ENCODE data around the gene PRKCQ. TPM values are rescaled to one million over a fixed set of nuclear protein-coding genes. Genes with fewer than 3 reads are reported as not detected.

The PRKCQ gene
- total and polyA plus RNA-seq, 3 experiments from 2014 or later: 44.1 to 55.3 (median 46.7) TPM

DNA sequence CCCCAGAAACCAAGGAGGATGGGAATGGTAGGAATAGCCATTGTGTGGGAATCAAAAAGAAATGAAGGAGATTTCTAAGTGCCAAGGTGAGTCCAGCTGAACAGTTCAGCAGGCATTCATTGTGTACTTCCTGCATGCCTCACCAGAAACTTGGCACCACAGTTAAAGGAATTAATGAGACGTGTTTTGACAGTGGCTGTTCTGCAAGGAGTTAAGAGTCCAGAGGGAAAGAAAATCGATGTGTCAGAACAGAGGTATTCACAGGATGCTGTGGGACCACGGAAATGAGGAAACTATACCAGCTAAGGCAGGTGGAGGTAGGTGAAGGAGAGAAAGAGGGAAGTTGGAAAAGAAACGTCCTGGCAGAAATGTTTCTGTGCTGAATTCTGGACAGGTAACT, 78.1 kb downstream of the PRKCQ start:
- DNase-seq: no peak
- Histone ChIP-seq H3K27ac (ENCODE audit: low read depth, low read length) (no peak overlapping the region), H3K27me3 (ENCODE audit: insufficient read depth, low read length, poor library complexity, severe bottlenecking) (no peaks in the 10 kb centered on the region), H3K4me3 (ENCODE audit: low read length) (no peak overlapping the region), H3K9me3 (ENCODE audit: low read length) (no peaks in the 10 kb centered on the region), H3K36me3 (ENCODE audit: insufficient read depth, low read length) (peaks cover 33% of the 10 kb centered on the region), H3K4me1 (ENCODE audit: insufficient read depth, low read length) (peaks cover 32% of the 10 kb centered on the region)
- H3K4me1 Mint-ChIP-seq: peaks cover 50 to 76% (median 60%) of the 10 kb centered on the region in 3 donors
- H3K27me3 Mint-ChIP-seq: no peaks in the 10 kb centered on the region
- H3K36me3 Mint-ChIP-seq: peaks cover 19 to 65% (median 36%) of the 10 kb centered on the region in 3 donors
- peak overlapping the region in 1 of 7 donors; percentile 15 for H3K4me3 Mint-ChIP-seq
- peak overlapping the region; percentile 37 to 96 (median 85) for H3K27ac Mint-ChIP-seq
- ChIA-PET CTCF (interaction anchor here (1.2 to 1.6 kb wide), 4 partner anchors 19 to 79 kb away, joined by 3 to 4 read pairs (median 4); no protein-coding TSS in a partner anchor), POLR2A (no interaction called here)
- H3K9me3 Mint-ChIP-seq: peaks cover 0 to 5% (median 3%) of the 10 kb centered on the region in 5 donors

GRCh38 chr10:6499974-6500373, 80.1 kb downstream of the PRKCQ start:
- peaks cover 19 to 52% (median 35%) of the 10 kb centered on the region in 3 donors for H3K36me3 Mint-ChIP-seq
- Histone ChIP-seq H3K4me3 (ENCODE audit: low read length) (no peak overlapping the region), H3K9me3 (ENCODE audit: low read length) (no peaks in the 10 kb centered on the region), H3K36me3 (ENCODE audit: insufficient read depth, low read length) (peaks cover 42% of the 10 kb centered on the region), H3K27me3 (ENCODE audit: insufficient read depth, low read length, poor library complexity, severe bottlenecking) (no peaks in the 10 kb centered on the region), H3K4me1 (ENCODE audit: insufficient read depth, low read length) (peaks cover 41% of the 10 kb centered on the region), H3K27ac (ENCODE audit: low read depth, low read length) (no peak overlapping the region)
- H3K4me1 Mint-ChIP-seq: peaks cover 39 to 68% (median 53%) of the 10 kb centered on the region in 3 donors
- CTCF ChIA-PET: interaction anchor here (1.4 kb wide), 2 partner anchors 42 to 102 kb away, joined by 4 read pairs; no protein-coding TSS in a partner anchor
- H3K27ac Mint-ChIP-seq: peak overlapping the region in 5 of 8 donors; percentile 12 to 85 (median 71)
- POLR2A ChIA-PET: no interaction called here
- DNase-seq: no peak
- H3K4me3 Mint-ChIP-seq: no peak overlapping the region
- no peaks in the 10 kb centered on the region for H3K27me3 Mint-ChIP-seq
- peaks cover 0 to 5% (median 3%) of the 10 kb centered on the region in 5 donors for H3K9me3 Mint-ChIP-seq

DNA sequence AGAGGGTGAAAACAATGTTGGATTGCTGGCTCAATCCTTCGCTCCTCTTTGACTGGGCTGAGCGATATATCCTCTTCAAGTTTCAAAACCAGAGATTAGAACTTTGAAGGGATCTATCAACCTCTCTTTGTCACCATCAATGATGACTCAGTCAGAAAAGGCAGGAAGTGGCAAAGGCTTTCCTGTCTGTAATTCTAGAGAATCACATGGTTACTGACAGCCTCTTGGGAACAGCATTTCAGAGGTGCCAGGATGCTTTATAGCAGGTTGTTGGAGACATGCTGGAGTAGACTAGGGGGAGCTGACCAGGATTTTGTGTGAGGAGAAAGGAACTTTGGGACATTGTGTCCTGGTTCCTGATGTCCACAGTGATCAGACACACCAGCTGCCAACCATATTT, 81.3 kb downstream of the PRKCQ start:
- peaks cover 31 to 59% (median 45%) of the 10 kb centered on the region in 3 donors for H3K4me1 Mint-ChIP-seq

DNA sequence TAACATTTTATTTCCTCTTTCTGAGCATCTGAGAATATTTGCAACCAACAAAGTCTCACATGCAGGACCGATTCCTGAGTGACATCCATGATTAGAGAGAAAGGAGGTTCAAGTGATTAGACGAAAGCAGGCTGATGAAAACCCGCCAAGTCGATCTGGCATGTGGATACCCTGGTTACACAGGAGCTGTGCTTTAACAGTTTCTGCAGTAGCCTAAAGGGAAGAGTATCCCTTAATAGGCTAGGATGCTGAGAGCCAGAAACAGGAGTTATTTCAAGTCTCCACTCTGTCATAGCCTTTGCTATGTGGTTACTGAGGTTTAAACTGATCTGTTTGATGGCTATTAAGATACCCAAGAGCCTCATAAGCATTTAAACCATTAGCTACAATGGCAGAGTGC, 82.5 kb downstream of the PRKCQ start:
- no peak overlapping the region for H3K27ac ChIP-seq (ENCODE audit: low read depth, low read length)
- H3K4me3 Mint-ChIP-seq: peak overlapping the region in 1 of 7 donors; percentile 9

More for the DNA sequence above, 81.3 kb downstream of the PRKCQ start:
- no peaks in the 10 kb centered on the region for H3K27me3 ChIP-seq (ENCODE audit: insufficient read depth, low read length, poor library complexity, severe bottlenecking)
- Mint-ChIP-seq H3K4me3 (peak overlapping the region; percentile 39 to 87 (median 72)), H3K9me3 (peaks cover 0 to 5% (median 3%) of the 10 kb centered on the region in 5 donors), H3K27ac (peak overlapping the region in 5 of 8 donors; percentile 87 to 98 (median 97)), H3K27me3 (no peaks in the 10 kb centered on the region), H3K36me3 (peaks cover 19 to 46% (median 32%) of the 10 kb centered on the region in 3 donors)
- ChIA-PET POLR2A (interaction anchor here (1.8 kb wide), 1 partner anchor 44 kb away, joined by 4 read pairs; no protein-coding TSS in a partner anchor), CTCF (interaction anchor here (1.1 to 1.5 kb wide), 3 partner anchors 25 to 103 kb away, joined by 3 to 4 read pairs (median 4); partner anchors contain the start of gene PRKCQ)
- H3K4me1 ChIP-seq (ENCODE audit: insufficient read depth, low read length): peaks cover 46% of the 10 kb centered on the region
- no peaks in the 10 kb centered on the region for H3K9me3 ChIP-seq (ENCODE audit: low read length)
- peak overlapping the region; percentile 32 for H3K27ac ChIP-seq (ENCODE audit: low read depth, low read length)
- peak; percentile 24 to 73 (median 67) for DNase-seq
- peaks cover 47% of the 10 kb centered on the region for H3K36me3 ChIP-seq (ENCODE audit: insufficient read depth, low read length)
- H3K4me3 ChIP-seq (ENCODE audit: low read length): no peak overlapping the region

DNA sequence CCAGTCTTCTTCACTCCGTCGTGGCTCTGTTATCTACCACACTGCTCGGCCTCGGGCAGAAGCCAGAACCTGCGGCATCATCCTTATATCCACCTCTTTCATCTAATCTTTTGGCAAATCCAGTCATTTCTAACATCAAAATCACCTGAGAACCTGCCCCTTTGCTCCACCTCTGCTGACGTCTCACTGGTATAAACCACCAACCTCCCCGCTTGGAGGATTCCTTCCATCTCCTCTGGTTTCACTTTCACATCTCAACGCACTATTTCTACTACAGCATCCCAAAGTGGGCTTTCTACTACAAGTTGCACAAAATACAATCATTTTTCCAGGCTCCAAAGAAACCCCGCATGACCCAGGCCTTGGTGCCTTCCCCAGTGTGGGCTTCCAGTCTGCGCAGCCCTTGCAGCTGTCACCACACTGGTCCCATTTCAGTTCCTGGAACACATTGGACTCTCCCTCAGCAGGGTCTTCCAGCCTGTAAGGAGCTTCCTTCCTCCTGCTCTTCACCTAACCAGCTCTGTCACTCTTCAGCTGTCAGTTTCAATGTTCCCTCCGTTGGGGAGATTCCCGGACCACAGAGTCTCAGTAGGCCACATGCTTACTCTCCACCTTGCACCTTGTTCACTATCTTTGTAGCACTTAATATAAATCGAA, 85.0 kb downstream of the PRKCQ start:
- ChIA-PET CTCF (interaction anchor here (1.0 to 2.5 kb wide), 3 partner anchors 49 to 86 kb away, joined by 3 to 7 read pairs (median 3); partner anchors contain the start of gene PRKCQ), POLR2A (interaction anchor here (1.1 kb wide), 1 partner anchor 48 kb away, joined by 4 read pairs; no protein-coding TSS in a partner anchor)
- peak; percentile 45 to 77 (median 71) for DNase-seq
- Histone ChIP-seq H3K4me1 (ENCODE audit: insufficient read depth, low read length) (peaks cover 81% of the 10 kb centered on the region), H3K4me3 (ENCODE audit: low read length) (peak overlapping the region; percentile 27), H3K27me3 (ENCODE audit: insufficient read depth, low read length, poor library complexity, severe bottlenecking) (no peaks in the 10 kb centered on the region), H3K27ac (ENCODE audit: low read depth, low read length) (peak overlapping the region; percentile 51), H3K9me3 (ENCODE audit: low read length) (no peaks in the 10 kb centered on the region), H3K36me3 (ENCODE audit: insufficient read depth, low read length) (peaks cover 59% of the 10 kb centered on the region)
- Mint-ChIP-seq H3K9me3 (peaks cover 0 to 5% (median 3%) of the 10 kb centered on the region in 5 donors), H3K36me3 (peaks cover 19 to 43% (median 24%) of the 10 kb centered on the region in 3 donors), H3K4me3 (no peak overlapping the region), H3K4me1 (peaks cover 6 to 48% (median 34%) of the 10 kb centered on the region in 3 donors), H3K27ac (no peak overlapping the region), H3K27me3 (no peaks in the 10 kb centered on the region)

More for the DNA sequence above, 82.5 kb downstream of the PRKCQ start:
- peaks cover 21 to 50% (median 41%) of the 10 kb centered on the region in 3 donors for H3K4me1 Mint-ChIP-seq
- no peak overlapping the region for H3K4me3 ChIP-seq (ENCODE audit: low read length)
- peaks cover 19 to 41% (median 28%) of the 10 kb centered on the region in 3 donors for H3K36me3 Mint-ChIP-seq
- H3K9me3 Mint-ChIP-seq: peaks cover 0 to 5% (median 3%) of the 10 kb centered on the region in 5 donors
- peaks cover 58% of the 10 kb centered on the region for H3K4me1 ChIP-seq (ENCODE audit: insufficient read depth, low read length)
- peaks cover 48% of the 10 kb centered on the region for H3K36me3 ChIP-seq (ENCODE audit: insufficient read depth, low read length)
- peak overlapping the region in 3 of 8 donors; percentile 71 to 97 (median 97) for H3K27ac Mint-ChIP-seq
- no peaks in the 10 kb centered on the region for H3K27me3 ChIP-seq (ENCODE audit: insufficient read depth, low read length, poor library complexity, severe bottlenecking)
- H3K9me3 ChIP-seq (ENCODE audit: low read length): no peaks in the 10 kb centered on the region
- H3K27me3 Mint-ChIP-seq: no peaks in the 10 kb centered on the region
- DNase-seq: no peak
- ChIA-PET POLR2A (interaction anchor here (0.6 to 1.8 kb wide), 2 partner anchors 10 to 45 kb away, joined by 4 read pairs; no protein-coding TSS in a partner anchor), CTCF (interaction anchor here (0.9 to 1.4 kb wide), 4 partner anchors 20 to 295 kb away, joined by 3 to 4 read pairs (median 4); partner anchors contain the start of gene PFKFB3)

DNA sequence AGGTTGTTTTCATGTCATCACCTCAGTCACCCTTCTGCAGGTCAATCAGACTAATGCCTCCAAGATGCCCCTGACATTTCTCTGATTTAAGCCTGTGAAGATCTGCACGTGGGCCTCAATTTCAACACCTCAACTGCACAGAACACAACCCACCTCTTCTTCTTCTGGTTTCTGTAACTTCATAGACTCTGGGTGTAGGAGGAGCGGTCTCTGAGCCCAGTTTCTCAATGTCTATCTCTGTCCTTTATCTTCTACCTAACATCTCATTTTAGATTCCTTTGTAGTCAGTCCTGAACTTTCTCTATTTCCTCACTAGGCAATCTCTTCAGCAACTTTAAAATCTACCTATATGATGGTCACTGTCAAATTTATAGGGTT, 85.6 kb downstream of the PRKCQ start:
- H3K36me3 Mint-ChIP-seq: peaks cover 22 to 46% (median 26%) of the 10 kb centered on the region in 3 donors
- H3K9me3 Mint-ChIP-seq: peaks cover 0 to 5% (median 3%) of the 10 kb centered on the region in 5 donors
- no peak for DNase-seq
- Histone ChIP-seq H3K27ac (ENCODE audit: low read depth, low read length) (peak overlapping the region; percentile 51), H3K4me1 (ENCODE audit: insufficient read depth, low read length) (peaks cover 80% of the 10 kb centered on the region), H3K36me3 (ENCODE audit: insufficient read depth, low read length) (peaks cover 61% of the 10 kb centered on the region), H3K4me3 (ENCODE audit: low read length) (no peak overlapping the region), H3K9me3 (ENCODE audit: low read length) (no peaks in the 10 kb centered on the region), H3K27me3 (ENCODE audit: insufficient read depth, low read length, poor library complexity, severe bottlenecking) (no peaks in the 10 kb centered on the region)
- ChIA-PET POLR2A (interaction anchor here (1.7 kb wide), 1 partner anchor 11 kb away, joined by 4 read pairs; no protein-coding TSS in a partner anchor), CTCF (interaction anchor here (1.0 to 1.6 kb wide), 4 partner anchors 14 to 89 kb away, joined by 3 to 4 read pairs (median 4); no protein-coding TSS in a partner anchor)
- H3K27ac Mint-ChIP-seq: no peak overlapping the region
- H3K4me1 Mint-ChIP-seq: peaks cover 6 to 48% (median 32%) of the 10 kb centered on the region in 3 donors
- no peaks in the 10 kb centered on the region for H3K27me3 Mint-ChIP-seq
- H3K4me3 Mint-ChIP-seq: no peak overlapping the region

- H3K4me1 ChIP-seq (ENCODE audit: insufficient read depth, low read length): peaks cover 74% of the 10 kb centered on the region
- H3K4me3 Mint-ChIP-seq: no peak overlapping the region
- POLR2A ChIA-PET: interaction anchor here (0.9 to 1.7 kb wide), 4 partner anchors 10 to 99 kb away, joined by 3 to 4 read pairs (median 4); no protein-coding TSS in a partner anchor
- H3K9me3 Mint-ChIP-seq: peaks cover 0 to under 1% (median under 1%) of the 10 kb centered on the region in 5 donors
- H3K36me3 Mint-ChIP-seq: peaks cover 17 to 47% (median 23%) of the 10 kb centered on the region in 3 donors
- peaks cover 11 to 44% (median 31%) of the 10 kb centered on the region in 3 donors for H3K4me1 Mint-ChIP-seq
- no peaks in the 10 kb centered on the region for H3K27me3 Mint-ChIP-seq
- H3K9me3 ChIP-seq (ENCODE audit: low read length): no peaks in the 10 kb centered on the region
- peak in 1 of 5 donors; percentile 51 for DNase-seq
- no peaks in the 10 kb centered on the region for H3K27me3 ChIP-seq (ENCODE audit: insufficient read depth, low read length, poor library complexity, severe bottlenecking)
- H3K4me3 ChIP-seq (ENCODE audit: low read length): no peak overlapping the region
- CTCF ChIA-PET: interaction anchor here (1.0 to 1.6 kb wide), 8 partner anchors 14 to 108 kb away, joined by 3 to 4 read pairs (median 4); no protein-coding TSS in a partner anchor
- no peak overlapping the region for H3K27ac Mint-ChIP-seq
- peaks cover 66% of the 10 kb centered on the region for H3K36me3 ChIP-seq (ENCODE audit: insufficient read depth, low read length)
- peak overlapping the region; percentile 79 for H3K27ac ChIP-seq (ENCODE audit: low read depth, low read length)
Observed at GRCh38 chr10:6493521-6494441, 86.3 kb downstream of the PRKCQ start.
